Hematopoietic multipotent progenitor cell treated with erythropoietin and hydrocortisone succinate and interleukin-3 and kit ligand, for 4 days (in vitro differentiated cells): ENCODE measurements around the gene SCN9A.
A peak's percentile ranks its signal among the peaks of the same experiment; 100 is the strongest.
"Not testable (repeated sequence)": the region's sequence is repeated elsewhere in the genome, so short reads cannot be mapped to it uniquely, and the experiment has no call there.

ENCODE experiments used
- DNase-seq: peaks from one replicate; pipeline ENCODE4 v3.0.0-alpha.2; 2015

SCN9A gene

DNA sequence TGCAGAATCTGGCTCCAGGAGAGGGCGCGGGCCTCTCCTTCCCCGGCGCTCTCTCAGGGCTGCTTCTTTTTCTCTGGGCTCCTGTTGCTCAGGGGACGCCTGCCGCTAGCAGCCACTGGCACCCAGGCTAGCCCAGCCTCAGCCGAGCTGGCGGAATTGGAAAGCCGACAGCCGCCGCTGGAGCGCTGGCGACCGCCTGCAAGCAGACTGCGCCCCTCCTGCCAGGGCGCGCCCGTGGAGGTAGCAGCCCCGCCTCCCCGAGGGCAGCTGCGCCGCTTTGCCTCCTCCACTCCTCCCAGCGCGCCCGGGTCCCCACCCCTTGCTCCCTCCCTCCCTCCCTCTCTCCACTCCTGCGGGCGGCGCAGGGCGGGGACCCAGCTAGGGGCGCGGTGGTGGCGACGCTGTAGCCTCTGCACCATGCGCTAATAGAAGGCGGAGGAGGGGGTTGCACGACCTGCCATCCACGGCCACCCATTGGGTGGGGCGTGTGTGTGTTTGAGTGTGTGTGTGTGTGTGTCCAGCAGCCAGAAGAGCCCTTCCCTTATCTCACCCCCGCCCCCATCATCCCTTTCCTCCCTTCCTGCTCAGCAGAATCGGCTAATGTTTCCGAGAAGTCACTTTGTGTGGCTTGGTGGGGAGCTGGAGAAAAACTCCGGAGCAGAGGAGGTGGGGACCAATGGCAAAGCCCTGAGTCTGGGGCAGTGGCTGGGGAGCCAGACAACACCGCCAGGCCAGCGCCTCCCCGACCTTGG is at the start of gene SCN9A:
SCN9A (minus strand) TSS at position 209 of the 752 bp plus-strand sequence. CDS start 64,188 bp downstream, outside the sequence.
- peak; percentile 96 for DNase-seq

DNA sequence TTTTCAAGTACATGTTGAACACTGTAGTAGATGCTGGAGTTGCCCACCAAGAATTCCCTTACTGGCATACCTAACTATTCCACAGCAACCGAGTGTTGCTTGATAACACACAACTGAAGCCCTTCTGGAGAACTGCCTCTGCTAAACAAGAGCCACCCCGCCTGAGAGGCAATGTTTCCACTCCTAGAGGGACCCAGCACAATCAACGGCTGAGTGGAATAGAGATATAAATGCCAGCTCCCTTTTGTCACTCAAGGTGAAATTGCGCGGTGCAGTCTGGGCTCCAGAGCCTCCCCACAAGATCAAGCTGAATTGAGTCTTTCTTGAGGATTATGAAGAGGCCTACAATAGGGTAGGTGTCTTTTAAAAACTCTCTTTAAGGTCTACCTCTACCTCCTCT is 49.1 kb upstream of the SCN9A start:
- DNase-seq = no peak

DNA sequence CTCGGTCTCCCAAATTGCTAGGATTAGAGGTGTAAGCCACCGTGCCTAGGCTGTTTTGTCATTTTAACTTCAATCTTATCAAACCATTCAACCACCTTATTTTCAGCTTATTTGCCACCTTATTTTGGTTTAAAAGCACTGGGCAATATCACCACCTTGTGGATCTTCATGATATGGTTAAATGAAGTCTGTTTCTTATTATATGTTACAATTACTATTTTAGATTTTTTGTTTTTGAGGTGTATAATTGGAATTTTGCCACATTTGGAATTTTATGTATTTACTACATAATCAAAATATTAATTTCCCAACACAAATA is 43.8 kb upstream of the SCN9A start:
- peak; percentile 69 for DNase-seq

DNA sequence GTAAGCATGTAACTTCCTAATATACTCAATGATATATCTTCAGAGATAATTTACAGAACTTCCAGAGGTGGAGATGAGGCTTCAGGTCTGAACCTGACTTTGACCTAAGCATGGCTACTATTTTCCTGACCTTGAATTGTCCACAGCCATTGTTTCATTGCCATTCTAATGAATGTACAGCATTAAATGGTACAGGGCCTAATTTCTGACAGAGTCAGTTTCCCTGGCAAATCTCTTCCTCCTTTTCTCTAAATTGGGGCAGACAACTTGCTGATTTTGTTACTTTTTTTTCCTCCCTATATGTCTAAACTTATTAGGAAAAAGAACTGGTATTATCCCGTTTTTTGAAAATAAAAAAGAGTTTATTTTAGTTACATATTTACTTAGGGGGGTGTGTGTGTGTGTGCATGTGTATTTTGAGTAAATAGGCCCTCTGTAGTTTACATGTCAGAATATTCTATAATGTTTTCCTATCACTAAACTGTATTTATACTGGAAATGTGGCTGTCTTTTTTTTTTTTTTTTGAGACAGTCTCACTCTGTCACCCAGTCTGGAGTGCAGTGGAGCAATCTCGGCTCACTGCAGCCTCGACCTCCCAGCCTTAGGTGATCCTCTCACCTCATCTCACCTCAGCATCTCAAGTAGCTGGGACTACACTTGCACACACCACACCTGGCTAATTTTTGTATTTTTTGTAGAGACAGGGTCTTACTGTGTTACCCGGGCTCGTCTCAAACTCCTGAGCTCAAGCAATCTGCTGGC is 43.3 kb upstream of the SCN9A start:
- DNase-seq = no peak

DNA sequence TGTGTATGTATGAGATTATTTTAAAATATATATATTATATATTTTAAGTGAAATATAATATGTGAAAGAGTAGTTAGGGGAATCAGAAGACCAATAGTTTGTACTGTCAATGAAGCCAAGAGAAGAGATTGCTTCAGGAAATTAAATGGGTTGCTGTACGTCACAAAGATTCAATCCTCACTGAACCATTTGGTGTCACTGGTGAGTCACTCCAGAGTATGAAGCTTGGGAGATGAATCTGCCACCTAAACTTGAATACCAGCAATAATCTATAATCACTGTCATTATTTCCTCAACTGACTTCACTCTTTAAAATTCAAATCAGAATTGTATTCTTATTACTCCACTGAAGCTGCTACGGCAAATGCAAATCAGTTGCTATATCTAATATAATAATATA is 41.9 kb upstream of the SCN9A start:
- DNase-seq = peak; percentile 72

DNA sequence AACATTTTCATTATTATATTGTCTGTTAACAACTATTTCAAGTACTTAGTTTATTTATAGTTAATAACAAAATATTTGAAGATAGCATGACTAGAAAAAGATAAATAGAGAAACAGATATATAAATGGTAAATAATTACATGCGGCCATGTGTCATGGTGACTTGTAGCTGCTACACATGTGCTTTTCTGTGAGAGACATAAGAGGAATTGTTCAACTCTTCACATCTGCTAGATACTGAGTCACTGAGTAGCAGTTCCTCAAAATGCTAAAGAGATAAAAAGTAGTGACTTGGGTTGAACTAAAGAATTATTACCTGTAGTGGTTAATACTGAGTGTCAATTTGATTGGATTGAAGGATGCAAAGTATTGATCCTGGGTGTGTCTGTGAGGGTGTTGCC is 37.5 kb upstream of the SCN9A start:
- DNase-seq = peak; percentile 10

DNA sequence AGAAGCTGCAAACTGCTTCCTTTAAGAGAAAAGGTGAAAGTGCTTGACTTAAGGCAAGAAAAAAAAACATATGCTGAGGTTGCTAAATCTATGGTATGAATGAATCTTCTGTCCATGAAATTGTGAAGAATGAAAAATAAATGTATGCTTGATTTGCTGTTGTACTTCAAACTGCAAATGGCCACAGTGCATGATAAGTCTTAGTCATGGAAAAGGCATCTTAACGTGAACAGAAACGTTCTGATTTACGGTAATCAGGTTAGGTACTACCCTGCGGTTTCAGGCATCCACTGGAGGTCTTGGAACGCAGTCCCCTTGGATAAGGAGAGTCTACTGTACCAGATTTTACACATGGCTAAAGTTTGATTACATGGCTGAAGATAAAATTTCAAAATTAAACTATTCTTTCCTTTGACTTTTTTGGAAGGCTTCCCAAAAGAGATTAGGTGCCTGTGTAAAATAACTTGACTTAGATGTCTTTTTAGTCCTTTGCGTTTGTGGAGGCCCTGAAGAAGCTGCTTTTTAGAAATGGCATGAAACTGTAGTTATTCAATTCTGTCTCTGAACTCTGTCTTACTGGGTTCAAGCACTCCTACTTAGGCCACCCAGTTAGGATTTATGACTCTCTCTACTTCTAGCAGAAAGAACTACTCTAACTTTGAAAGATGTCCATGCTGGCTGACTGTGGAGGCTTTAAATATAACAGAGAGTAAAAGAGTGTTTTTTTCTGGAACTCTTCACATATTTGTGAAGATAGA is 35.9 kb upstream of the SCN9A start:
- no peak for DNase-seq

DNA sequence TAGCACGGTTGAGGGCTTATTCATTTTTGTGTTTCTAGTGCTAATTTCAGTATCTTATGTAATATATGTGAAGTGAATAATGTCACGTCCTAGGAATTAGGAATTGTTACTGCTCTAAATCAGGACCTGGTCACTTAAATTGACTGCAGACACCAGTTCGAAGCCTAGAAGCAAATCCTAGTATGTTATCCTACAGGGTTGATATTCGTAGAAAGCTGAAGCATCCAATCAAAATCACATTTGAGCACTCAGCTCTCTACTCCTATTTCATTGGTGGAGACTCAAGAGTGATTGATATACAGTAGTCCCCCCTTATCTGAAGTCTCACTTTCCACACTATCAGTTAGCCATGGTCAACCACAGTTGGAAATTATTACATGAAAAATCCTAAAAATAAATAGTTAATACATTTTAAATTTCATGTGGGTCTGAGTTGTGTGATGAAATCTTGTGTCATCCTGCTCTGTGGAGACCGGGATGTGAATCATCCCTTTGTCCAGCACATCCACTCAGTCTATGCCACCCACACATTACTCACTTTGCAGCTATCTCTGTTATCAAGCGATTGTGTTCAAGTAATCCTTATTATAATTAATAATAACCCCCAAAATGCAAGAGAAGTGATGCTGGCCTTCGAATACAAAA is 35.2 kb upstream of the SCN9A start:
- DNase-seq = no peak

DNA sequence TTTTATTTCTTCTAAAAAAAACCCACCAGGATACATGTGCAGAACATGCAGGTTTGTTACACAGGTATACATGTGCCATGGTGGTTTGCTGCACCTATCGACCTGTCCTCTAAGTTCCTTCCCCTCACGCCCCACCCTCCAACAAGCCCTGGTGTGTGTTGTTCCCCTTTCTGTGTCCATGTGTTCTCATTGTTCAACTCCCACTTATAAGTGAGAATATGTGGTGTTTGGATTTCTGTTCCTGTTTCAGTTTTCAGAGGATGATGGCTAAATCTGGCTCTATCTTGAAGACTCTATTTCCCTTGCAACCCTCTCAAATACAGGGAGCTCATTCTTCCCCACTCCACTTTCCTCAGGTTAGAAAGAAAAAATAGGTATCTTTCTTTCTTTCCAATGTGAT is 32.0 kb upstream of the SCN9A start:
- not testable (repeated sequence) for DNase-seq

DNA sequence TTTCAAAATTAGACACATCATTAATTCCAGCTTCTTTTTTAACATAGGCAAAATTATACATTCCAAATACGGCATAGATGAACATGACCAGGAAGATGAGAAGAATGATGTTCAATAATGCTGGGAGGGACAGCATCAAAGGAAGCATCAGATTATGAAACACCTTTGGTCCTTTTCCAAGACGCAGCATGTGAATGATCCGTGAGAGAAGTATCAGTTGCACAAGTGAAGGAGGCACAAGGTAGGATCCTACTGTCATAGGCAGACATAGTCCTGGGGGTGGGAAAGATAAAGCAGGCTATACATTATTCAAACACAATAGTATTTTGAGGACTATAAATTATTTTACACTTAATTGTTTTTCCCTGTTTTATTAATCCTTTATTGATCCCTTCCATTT is 30.6 kb upstream of the SCN9A start:
- no peak for DNase-seq

DNA sequence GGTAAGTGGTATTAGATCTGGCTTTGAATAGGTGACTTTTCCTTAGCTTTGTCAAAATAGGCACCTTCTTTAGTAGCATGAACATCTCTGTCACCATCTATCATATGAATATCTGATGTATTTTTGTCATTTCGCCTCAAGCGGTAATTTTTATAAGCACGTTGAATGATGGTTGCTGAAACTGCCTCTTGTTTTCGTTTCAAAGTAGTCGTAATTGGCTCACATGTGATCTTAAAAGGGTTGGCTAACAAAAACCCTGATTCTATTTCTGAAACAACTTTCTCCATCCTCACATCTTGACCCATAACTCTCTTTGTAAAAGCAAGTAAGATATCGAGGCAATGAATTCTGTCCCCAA is 29.8 kb upstream of the SCN9A start:
- DNase-seq = no peak

DNA sequence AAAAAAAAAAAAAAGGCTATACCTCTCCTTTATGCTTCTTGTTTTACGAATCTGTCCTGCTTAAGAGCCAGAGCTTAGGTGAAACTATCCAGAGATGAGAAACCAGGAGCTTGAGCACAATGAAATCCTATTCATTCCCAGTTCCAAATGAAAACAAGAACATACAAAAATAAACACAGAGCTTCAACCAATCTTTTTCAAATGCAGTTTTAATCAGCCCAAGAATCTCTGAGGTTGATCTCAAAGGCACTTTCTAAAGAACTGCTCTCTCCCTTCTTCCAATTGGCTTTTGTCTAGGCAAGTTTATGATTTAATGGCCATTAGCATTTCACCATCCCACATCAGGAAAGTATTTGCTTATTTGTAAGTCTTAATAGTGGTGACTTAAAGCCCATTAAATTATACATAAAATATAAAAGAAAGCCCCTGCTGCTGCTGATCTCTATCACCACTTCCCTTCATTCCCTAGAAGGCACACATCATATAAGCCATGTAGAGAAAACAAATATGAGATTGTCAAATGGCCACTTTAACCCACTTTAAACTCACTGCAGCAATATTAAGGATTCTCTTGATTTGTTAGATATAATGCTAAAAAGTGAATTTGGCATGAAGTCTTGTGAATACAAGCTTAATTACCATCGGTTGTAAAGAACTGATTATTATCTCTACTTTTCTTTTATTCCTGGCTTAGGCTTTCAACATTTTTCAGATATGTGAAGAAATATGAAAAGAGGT is 29.3 kb upstream of the SCN9A start:
- no peak for DNase-seq

DNA sequence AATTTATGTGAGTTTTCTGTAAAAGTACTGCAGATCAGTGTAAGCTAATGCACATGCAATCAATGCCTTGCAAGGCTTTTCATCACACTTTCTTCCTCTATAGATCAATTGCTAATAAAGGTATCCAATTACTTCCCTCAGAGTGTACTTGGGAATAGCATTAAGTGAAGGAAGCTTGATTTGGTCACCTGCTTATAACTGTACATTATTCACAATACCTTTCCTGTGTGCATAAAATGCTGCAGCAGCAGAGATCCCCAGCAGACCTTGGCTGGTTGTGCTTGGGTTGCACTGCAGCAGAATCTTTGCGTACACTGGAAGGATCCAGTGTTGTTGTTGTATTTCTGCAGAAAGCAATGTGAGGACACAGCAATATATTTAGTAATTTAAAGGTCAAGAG is 18.5 kb upstream of the SCN9A start:
- no peak for DNase-seq

DNA sequence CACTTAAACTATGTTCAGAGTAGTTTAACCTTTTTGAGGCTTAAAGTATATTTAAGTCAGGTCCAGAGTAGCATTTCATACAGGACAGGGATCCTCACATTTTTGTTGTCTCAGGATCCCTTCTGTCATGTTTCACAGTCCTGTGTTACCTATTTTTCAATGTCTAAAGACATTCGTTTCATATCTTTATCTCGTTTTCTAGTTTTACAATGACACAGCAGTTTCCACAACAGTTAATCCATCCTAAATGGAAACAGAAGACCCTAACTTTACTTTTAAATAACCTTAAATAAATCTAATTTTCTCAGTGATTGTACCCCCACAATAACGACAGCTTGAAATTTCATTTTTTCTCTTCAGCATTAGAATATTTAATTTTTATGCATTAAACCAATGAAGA is 17.3 kb upstream of the SCN9A start:
- no peak for DNase-seq

DNA sequence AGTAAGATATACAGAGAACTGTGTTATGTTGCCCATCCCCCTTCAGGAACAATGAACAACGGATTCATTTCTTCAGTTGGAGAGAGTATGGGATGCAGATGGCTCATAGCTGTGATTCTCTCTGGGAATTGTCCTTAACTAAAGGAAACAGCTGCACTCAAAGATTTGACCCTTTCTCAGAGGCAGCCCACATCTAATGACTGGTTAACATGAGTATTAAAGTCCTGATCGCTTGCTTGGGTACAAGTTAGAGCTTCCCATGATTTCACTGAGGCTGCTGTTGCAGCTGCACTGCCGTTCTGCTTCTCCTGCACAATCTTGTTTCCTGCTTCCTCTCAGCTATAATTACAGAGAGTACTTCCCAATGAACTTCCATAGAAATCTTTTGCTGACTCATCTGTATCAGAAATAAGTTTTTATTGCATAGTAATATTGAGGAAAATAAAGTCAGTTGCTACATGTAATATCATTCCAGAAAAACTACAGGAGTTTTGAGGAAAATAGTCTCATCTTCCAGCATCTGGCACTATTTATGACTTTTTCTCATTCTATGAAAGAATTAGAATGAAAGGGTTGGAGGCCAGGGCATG is 12.8 kb upstream of the SCN9A start:
- DNase-seq = no peak

DNA sequence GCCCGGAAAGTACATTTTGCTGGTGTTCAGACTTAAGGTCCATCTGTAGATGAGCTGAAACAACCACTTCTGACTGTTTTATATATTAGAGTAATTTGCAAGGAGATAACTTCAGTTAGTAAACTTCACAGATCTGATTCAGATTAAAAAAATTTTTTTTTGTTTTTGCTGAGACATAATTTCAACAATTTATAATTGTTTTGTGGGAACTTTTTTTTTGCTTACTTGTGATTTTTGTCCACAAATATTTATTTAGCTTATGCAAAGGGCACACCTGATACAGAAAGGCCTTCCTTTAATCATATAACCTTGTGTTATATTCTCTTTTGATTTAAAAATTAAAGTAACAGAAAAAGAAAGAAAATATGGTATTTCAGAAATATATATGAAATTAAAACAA is 9.6 kb upstream of the SCN9A start:
- no peak for DNase-seq

DNA sequence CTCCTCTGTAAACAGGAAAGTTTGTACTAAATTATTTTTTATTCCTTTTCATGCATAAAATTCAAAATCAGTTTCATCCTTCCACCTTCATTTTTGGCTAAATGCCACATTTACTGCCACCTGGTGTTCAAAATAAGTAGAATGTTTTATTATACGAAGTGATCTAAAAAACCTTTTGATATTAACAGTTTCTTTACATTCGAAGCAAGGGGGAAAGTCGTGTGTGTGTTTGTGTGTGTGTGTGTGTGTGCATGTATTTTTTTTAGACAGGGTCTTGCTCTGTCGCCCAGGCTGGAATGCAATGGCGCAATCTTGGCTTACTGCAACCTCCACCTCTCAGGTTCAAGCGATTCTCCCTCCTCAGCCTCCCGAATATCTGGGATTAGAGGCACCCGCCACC is 9.0 kb upstream of the SCN9A start:
- peak; percentile 69 for DNase-seq

DNA sequence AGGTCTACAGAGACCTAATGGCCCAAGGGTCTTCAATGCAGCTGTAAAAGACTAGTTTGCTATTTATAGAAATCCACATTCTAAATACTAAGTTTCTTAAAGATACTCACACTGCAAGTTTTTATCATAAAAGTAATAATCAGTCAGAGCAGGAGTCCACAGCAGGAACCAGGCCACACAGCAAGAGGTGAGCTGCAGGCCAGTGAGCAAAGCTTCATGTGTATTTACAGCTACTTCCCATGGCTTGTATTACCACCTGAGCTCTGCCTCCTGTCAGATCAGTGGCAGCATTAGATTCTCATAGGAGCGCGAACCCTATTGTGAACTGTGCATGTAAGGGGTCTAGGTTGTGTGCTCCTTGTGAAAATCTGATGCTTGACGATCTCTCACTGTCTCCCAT is 6.7 kb upstream of the SCN9A start:
- no peak for DNase-seq

DNA sequence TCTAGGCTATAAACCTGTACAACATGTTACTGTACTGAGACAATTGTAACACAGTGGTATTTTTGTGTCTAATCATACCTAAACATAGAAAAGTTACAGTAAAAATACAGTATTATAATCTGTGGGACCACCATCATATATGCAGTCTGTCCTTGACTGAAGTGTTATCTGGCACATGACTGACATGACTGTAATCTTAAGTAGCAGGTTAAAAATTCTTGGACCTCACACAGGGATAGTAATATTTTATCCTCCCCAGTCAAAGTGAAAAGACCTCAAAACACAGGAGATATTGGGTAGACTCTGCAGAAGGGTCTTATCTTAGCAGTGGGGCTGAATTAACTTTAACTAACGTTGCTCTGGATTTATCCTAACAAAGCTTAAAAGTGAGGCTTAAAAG is 4.9 kb upstream of the SCN9A start:
- DNase-seq = no peak

DNA sequence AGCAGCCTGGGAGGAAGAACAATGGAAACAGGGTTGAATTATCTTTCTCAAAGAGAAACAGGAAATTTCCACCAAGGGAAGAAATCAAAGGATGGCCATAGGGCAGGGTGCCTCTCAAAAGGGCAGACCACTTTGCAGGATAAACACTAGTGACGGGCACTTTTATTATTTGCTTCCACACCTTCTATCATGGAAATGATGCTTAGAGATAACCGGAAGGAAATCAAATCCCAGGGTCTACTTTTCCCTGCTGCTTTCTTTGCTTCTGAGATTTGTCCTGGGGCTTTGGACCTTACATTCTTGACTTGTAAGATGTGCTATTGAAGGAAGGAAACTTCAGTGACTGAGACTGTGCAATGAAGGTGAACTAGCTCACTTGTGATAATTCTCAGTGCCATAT is 1.1 kb upstream of the SCN9A start:
- no peak for DNase-seq

DNA sequence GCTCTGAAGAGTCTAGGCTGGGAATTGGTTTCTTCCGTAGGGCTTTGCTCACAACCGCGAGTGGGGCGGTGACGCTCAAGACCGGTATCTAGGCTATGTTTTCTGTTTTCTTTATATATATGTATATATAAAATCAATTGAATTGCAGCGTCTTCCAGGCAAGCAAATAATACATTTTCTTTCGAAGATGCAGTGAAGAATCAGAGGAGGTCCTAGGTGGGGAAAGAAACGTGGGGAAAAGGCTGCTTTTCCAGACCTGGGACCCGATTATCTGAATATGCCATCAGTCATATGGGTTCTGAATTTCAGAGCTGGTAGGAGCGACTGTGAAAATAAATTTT is 714 bp upstream of the SCN9A start:
- no peak for DNase-seq

DNA sequence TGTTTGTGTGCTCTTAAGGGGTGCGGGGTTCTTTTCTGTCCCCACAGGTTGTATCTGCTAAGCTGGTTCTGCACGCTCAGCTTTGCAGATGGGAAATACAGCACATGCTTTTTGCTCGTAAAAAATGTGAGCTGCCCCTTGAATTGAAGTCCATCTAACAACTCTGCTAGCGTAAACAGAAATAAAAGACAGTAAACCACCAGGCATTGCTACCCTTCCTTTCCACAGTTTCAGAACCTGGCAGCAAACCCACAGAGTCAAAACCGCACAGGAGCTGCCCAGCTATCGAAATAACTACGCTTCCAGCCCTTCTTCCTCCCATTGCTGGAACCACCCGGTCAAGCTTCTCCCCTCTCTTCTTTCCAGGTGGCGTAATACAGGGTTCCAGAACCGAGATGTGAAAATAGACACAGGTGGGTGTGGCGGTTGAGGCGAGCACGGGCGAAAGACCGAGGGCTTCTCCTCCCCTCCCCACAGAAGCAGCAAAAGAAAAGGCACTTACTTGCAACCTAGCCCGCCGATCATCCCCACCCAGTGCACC is 479 bp downstream of the SCN9A start:
- peak; percentile 43 for DNase-seq
